Measurements from ENCODE around the gene RNF212.
A peak's percentile ranks its signal among the peaks of the same experiment; 100 is the strongest.

RNF212 gene

GRCh38 chr4:1113311-1114009 lies at the start of gene RNF212:
TSS of gene RNF212 (minus strand) at chr4:1113564. CDS start at chr4:1113464, 100 bp downstream.
- peak within 1 kb of the TSS; percentile 69 for H3K27ac ChIP-seq
- TF ChIP-seq CTCF (conservative IDR thresholded peaks at IDR 0.05; ENCODE audit: low read depth) = no peak
- POLR2A ChIA-PET (ENCODE audit: low non-redundant PET) = no interaction called here
- DNase-seq (ENCODE audit: low spot score) = peak; percentile 6
- CTCF ChIA-PET = no interaction called here

- ChIA-PET POLR2A (ENCODE audit: low non-redundant PET) (no interaction called here), CTCF (no interaction called here)
- no peak for TF ChIP-seq CTCF (conservative IDR thresholded peaks at IDR 0.05; ENCODE audit: low read depth)
- H3K27ac ChIP-seq = no peak overlapping the region
- DNase-seq (ENCODE audit: low spot score) = no peak
Measured at GRCh38 chr4:1160351-1160750, 47.0 kb upstream of the RNF212 start.

GRCh38 chr4:1156069-1156468 lies 42.7 kb upstream of the RNF212 start:
- ChIA-PET CTCF (no interaction called here), POLR2A (ENCODE audit: low non-redundant PET) (no interaction called here)
- no peak overlapping the region for H3K27ac ChIP-seq
- no peak for TF ChIP-seq CTCF (conservative IDR thresholded peaks at IDR 0.05; ENCODE audit: low read depth)
- no peak for DNase-seq (ENCODE audit: low spot score)

GRCh38 chr4:1155314-1155713 lies 42.0 kb upstream of the RNF212 start:
- TF ChIP-seq CTCF (conservative IDR thresholded peaks at IDR 0.05; ENCODE audit: low read depth) = no peak
- ChIA-PET CTCF (interaction anchor here (0.6 to 0.7 kb wide), 2 partner anchors 12 to 37 kb away, joined by 3 to 4 read pairs; no protein-coding TSS in a partner anchor), POLR2A (ENCODE audit: low non-redundant PET) (no interaction called here)
- H3K27ac ChIP-seq = no peak overlapping the region
- DNase-seq (ENCODE audit: low spot score) = no peak

- ChIA-PET POLR2A (ENCODE audit: low non-redundant PET) (no interaction called here), CTCF (interaction anchor here (0.6 to 0.7 kb wide), 2 partner anchors 12 to 38 kb away, joined by 3 to 4 read pairs; no protein-coding TSS in a partner anchor)
- H3K27ac ChIP-seq = no peak overlapping the region
- TF ChIP-seq CTCF (conservative IDR thresholded peaks at IDR 0.05; ENCODE audit: low read depth) = no peak
- DNase-seq (ENCODE audit: low spot score) = no peak
Measured at GRCh38 chr4:1154523-1155182, 41.3 kb upstream of the RNF212 start.

- CTCF ChIA-PET = no interaction called here
- no peak for TF ChIP-seq CTCF (conservative IDR thresholded peaks at IDR 0.05; ENCODE audit: low read depth)
- no peak overlapping the region for H3K27ac ChIP-seq
- POLR2A ChIA-PET (ENCODE audit: low non-redundant PET) = no interaction called here
- no peak for DNase-seq (ENCODE audit: low spot score)
Measured at GRCh38 chr4:1154126-1154522, 40.8 kb upstream of the RNF212 start.
